ENCODE measurements around the gene RIPOR2.
"Not testable (repeated sequence)": the region's sequence is repeated elsewhere in the genome, so short reads cannot be mapped to it uniquely, and the experiment has no call there.

The RIPOR2 gene

DNA sequence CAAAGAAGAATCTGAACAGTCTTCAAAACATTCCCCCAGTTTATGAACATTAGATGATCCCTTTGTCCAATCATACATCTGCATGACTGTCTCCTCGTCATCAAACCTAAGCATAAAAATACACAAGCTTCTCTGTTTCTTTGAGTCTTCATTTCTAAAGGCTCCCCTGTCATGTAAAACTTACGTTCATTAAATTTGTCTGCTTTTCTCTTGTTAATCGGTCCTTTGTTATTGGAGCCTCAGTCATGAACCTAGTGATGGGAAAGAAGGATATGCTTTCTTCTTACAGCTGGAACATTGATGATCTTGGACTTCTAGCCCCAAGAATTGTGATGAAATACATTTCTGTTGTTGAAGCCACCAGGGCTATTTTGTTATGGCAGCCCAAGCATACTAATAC, 18.0 kb upstream of the RIPOR2 start:
- no peak for DNase-seq

DNA sequence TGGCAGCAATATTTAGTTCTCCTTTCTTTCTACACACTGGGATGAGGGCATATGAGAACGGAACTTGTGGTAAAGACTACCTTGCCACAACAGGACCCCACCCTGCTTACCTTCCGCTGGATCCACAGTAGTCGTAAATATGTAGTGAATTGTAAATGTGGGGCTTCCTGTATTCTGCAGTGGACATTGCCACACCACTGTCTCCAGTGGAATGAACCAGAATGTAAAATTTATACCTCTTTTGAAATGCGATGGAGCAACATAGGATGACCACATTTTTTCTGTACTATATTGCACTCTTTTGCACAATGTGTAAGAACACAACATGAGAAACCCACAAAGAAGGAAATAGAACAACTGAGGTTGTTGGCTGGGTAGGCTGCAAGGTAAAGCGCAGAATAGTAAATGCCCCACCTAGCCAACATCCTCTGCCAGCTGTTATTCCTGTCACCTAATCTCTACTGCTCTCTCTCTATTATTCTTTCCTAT, 16.1 kb upstream of the RIPOR2 start:
- peak; percentile 79 to 97 for DNase-seq

DNA sequence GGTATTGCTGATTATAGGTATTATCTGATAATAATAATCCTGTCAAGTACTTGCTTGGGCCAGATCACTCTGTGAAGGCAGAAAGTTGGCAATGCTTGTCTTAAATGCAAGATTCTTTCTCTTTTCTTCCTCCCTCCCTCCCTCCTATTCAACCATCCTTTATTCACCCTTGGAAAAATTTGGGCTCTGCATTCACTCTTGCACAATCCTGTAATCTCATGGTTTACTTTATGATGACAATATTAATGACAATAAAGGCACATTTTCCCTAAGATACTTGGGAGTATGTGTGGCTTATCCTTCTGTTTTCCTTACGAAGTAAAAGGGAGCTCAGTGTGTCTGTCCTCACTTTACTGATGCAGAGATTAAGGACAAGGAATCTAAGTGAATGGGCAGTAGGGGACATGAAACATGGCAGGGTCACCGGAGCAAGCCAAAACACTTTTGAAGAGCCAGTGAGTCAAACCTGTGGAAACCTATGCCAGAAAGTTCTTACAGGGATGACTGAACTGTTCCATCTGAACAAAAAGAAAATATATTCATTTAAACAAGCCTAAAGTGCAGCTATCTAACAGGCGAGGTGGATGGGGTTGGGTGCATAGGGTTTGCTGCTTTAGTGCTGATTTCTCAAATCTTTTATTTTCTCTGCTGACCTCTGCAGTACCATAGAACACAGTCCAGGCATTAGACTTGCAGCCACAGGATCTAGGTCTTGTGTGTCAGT, 14.6 kb upstream of the RIPOR2 start:
- no peak for DNase-seq

DNA sequence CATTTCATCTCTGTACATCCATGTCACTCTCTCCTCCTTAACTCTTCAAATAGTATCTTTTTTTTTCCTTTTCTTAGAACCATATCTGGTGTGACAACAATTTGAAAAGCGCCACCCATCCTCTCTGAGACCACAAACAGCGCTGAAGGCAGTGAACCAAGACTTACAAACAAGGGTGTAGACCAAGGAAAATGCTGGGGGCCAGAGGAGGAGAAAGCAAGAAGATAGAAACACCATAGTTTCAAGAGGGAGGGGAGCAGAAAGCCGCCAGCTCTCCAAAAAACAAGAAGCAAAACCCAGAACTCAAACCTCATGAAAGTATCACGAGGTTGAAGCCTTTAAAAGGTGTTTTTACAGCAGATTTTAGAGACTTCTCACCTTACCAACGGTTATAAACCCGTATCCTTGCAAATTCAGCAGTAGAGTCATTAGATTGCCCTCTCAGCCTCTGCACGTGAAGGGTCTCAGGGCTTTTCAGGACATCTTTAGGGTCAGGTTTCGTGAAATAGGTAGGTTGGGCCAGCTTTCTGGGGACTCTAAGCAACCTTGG, 13.3 kb upstream of the RIPOR2 start:
- no peak for DNase-seq

DNA sequence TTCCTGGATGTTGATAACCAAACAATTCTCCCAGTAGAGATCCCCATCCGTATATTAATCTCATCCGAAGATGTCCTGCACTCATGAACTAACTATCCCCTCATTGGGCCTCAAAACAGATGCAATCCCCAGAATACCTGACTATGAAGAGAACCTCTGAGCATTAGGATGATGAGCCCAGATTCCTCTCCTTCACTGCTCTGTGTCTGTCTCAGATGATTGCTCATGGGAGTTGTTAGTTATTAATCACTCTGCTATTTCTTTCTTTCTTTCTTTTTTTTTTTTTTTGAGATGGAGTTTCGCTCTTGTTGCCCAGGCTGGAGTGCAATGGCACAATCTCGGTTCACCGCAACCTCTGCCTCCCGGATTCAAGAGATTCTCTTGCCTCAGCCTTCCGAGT, 12.5 kb upstream of the RIPOR2 start:
- not testable (repeated sequence) for DNase-seq

GRCh38 chr6:24947636-24948035, 11.9 kb upstream of the RIPOR2 start:
- DNase-seq: no peak

GRCh38 chr6:24945054-24945453, 9.3 kb upstream of the RIPOR2 start:
- DNase-seq: no peak

DNA sequence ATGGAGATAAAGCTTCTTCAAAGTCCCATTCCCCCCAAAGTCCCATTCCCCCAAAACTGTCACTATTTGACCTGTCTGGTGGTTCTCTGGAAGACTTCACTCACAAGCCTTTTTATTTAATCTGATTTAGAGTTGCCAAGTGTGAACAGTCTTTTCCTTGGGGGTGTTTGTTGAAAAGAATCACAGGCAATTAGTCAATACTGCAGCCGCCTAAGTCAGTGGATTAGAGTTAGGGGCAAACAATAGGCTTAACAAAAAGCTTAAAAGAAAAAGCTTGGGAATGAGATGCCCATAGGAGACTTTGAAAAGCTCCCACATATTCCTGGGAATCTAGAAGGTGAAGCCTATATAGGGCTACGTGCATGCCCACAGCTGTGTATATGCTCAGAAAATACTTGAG, 8.0 kb upstream of the RIPOR2 start:
- DNase-seq: no peak

DNA sequence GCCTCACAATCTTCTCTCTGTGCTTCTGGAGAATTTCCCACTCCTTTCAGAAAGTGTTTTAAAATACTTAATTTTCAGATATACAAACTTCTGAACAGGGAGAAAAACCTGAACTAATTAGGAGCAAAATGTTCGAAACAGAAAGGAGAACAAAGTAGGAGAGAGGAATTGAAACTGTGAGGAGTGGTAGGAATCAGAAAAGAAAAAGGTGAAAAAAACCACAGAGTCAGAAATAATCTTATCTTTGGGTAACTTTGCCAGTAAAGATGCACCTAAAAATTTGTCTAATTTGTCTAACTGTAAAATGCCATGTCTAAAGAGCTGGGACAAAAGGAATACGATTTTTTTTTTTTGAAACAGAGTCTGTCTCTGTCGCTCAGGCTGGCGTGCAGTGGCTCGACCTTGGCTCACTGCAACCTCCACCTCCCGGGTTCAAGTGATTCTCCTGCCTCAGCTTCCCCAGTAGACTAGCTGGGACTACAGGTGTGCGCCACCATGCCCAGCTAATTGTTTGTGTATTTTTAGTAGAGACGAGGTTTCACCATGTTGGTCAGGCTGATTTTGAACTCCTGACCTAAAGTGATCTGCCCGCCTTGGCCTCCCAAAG, 4.7 kb upstream of the RIPOR2 start:
- DNase-seq: no peak

- no peak for DNase-seq
Measured at GRCh38 chr6:24936641-24937317, 1.0 kb upstream of the RIPOR2 start.

DNA sequence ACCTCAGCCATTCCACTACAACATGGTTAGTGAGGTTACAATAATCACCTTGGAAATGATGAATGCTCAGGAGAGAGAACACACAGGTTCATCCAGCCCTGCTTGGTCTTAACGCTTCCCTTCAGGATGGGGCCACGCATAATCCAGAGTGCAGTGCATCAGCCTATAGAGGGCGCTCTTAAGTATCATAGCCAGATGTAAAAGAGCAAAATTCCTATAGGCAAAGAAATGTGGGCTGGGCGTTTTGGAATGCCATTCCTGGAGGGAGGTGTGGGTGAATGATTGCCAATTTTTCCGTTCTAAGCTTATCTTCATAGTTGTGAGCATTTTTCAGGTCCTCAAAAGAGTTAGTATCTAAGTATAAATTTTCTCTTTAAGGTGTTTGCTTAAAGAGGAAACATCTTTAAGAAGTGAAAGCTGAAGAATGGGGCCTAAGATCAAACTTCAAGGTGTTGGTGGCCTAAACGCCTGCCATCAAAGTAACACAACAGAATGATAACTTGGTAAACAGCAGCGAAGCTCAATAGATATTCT, 1.8 kb downstream of the RIPOR2 start:
- peak; percentile 44 to 46 for DNase-seq

- DNase-seq: no peak
Measured at GRCh38 chr6:24933266-24933665, 2.5 kb downstream of the RIPOR2 start.

DNA sequence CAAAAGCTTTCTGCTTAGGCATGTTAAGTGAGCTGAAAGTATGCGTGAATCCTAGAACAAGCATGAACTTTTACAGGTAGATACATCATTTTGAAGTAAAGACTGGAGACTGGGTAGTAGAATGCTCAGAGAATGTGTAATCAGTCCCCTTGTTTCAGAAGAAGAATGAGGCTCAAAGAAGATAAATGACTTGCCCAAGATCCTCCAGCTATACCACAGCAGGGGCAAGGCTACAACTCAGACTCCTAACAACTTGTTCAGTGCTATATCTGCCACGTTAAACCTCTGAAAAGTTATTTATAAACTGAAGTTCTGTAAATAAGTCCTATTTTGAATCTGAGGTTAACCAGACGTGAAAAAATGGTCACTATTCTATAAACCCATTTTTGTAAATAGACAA, 2.9 kb downstream of the RIPOR2 start:
- no peak for DNase-seq

- no peak for DNase-seq
Measured at GRCh38 chr6:24931718-24932691, 3.8 kb downstream of the RIPOR2 start.

- no peak for DNase-seq
Measured at GRCh38 chr6:24931296-24931695, 4.5 kb downstream of the RIPOR2 start.

GRCh38 chr6:24930431-24930871, 5.3 kb downstream of the RIPOR2 start:
- DNase-seq: no peak

DNA sequence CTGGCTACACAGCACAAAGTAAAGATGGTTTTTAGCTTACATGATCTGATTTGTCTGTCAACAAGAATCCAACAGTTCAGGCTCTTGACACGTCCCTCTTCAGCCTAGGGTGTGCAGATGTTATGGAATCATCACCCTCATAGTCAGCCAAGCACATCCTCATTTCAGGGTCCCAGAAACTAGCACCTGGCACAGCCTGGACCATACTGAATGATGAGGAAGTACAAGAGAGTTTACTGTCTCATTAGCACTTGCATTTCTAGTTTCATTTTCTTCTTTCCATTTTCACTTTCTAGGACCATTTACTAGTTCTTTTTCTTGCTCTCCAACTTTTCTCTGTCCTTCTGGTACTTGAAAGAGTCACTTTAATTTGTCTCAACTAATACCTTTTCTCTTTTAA, 6.5 kb downstream of the RIPOR2 start:
- DNase-seq: no peak

GRCh38 chr6:24927985-24928745, 7.6 kb downstream of the RIPOR2 start:
- DNase-seq: no peak

- DNase-seq: no peak
Measured at GRCh38 chr6:24927277-24927955, 8.3 kb downstream of the RIPOR2 start.

- DNase-seq: not testable (repeated sequence)
Measured at GRCh38 chr6:24926647-24927046, 9.1 kb downstream of the RIPOR2 start.

DNA sequence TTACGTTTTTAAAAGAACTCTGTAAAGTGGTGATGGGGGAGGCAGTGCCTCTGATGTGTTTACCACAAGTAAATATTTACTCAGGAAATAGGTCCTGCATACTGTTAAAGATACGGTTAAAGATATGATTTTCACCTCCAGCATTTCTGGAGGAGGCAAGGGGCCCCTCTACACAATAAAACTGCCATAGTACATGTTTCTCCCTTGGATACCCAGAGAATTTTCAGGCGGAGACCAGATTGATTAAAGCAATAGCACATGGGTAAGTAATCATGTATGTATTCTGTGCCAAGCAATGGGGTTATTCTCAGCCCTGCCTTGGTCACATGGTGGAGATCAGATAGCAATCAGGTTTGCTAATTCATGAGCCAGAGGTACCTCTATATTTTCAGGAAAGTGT, 9.6 kb downstream of the RIPOR2 start:
- DNase-seq: no peak

Data from inflammatory macrophage (primary cell).